Thoracic aorta (tissue), 2 donors: Measurements from ENCODE around the gene EMC6. TPM values are rescaled to one million over a fixed set of nuclear protein-coding genes. Genes with fewer than 3 reads are reported as not detected.
A peak's percentile ranks its signal among the peaks of the same experiment; 100 is the strongest.

Experiments used
- ATAC-seq: fragments of 150-250 bp; one replicate; pipeline ENCODE4 v1.8.0; 2017; ENCODE audit warnings: low read depth; ENCODE audit not compliant: insufficient number of reproducible peaks, low FRiP score
- DNase-seq: peaks from one replicate; pipeline ENCODE4 v3.0.0-alpha.2; 2020; ENCODE audit warnings: low spot score
- H3K27ac ChIP-seq, 2 donors: fragments of 200-600 bp; sonication (generic); 1 replicate in 1 of 2; 2 replicates in 1 of 2; pipeline ENCODE4 v1.5.1; 2016; ENCODE audit warnings: mild to moderate bottlenecking in 2 of 2, moderate library complexity in 2 of 2
- H3K27me3 ChIP-seq: fragments of 200-600 bp; sonication (generic); replicated peaks from 2 replicates; pipeline ENCODE4 v1.6.0; 2016; ENCODE audit warnings: mild to moderate bottlenecking; ENCODE audit not compliant: insufficient read depth
- H3K36me3 ChIP-seq: fragments of 200-600 bp; sonication (generic); one replicate; pipeline ENCODE4 v1.5.1; 2016
- H3K4me1 ChIP-seq, 2 donors: fragments of 200-600 bp; sonication (generic); 1 replicate in 1 of 2; 2 replicates in 1 of 2; pipeline versions ENCODE4 v1.5.1 to v1.6.0; 2016; ENCODE audit warnings: low read depth in 2 of 2, mild to moderate bottlenecking in 1 of 2; ENCODE audit not compliant: control insufficient read depth in 1 of 2
- H3K4me3 ChIP-seq: fragments of 200-600 bp; sonication (generic); 2 replicates; pipeline ENCODE4 v1.5.1; 2016; ENCODE audit warnings: mild to moderate bottlenecking
- H3K9me3 ChIP-seq: fragments of 200-600 bp; sonication (generic); 2 replicates; pipeline ENCODE4 v1.5.1; 2016
- CTCF ChIP-seq: fragments of 200-600 bp; sonication (generic); IDR thresholded peaks from one replicate; pipeline ENCODE4 v1.5.1; 2019; ENCODE audit warnings: antibody characterized with exemption
- total RNA-seq, 2 donors: library from RNA; depleted of rRNA; stranded (reverse); fragments of >200 nt; gene quantifications; one replicate each; pipeline versions ENCODE4 v1.1.0 to v1.2.3, GENCODE V29; 2016

EMC6 gene
- total RNA-seq, 2 donors from 2014 or later: 10.8 to 17.6 TPM

- peaks cover 6 to 16% of the 10 kb centered on the region in 2 donors for H3K4me1 ChIP-seq
- TF ChIP-seq CTCF: no peak
- ATAC-seq (no peak), DNase-seq (no peak)
- H3K27ac ChIP-seq: no peak overlapping the region
- peaks cover 3% of the 10 kb centered on the region for H3K9me3 ChIP-seq
- H3K27me3 ChIP-seq: peaks cover 12% of the 10 kb centered on the region
- H3K4me3 ChIP-seq: no peak overlapping the region
- no peaks in the 10 kb centered on the region for H3K36me3 ChIP-seq
Observed at GRCh38 chr17:3693829-3694231, 25.2 kb downstream of the EMC6 start.

GRCh38 chr17:3695129-3695722, 26.6 kb downstream of the EMC6 start:
- no peaks in the 10 kb centered on the region for H3K36me3 ChIP-seq
- no peak overlapping the region for H3K27ac ChIP-seq
- peaks cover 6 to 16% of the 10 kb centered on the region in 2 donors for H3K4me1 ChIP-seq
- ATAC-seq (no peak), DNase-seq (no peak)
- TF ChIP-seq CTCF: no peak
- peak overlapping the region; percentile 71 for H3K4me3 ChIP-seq
- H3K27me3 ChIP-seq: peaks cover 12% of the 10 kb centered on the region
- peaks cover 3% of the 10 kb centered on the region for H3K9me3 ChIP-seq

- no peak for TF ChIP-seq CTCF
- Histone ChIP-seq H3K36me3 (no peaks in the 10 kb centered on the region), H3K4me3 (peak within 1 kb of the TSS; percentile 71), H3K9me3 (peaks cover 3% of the 10 kb centered on the region), H3K27ac (no peak within 1 kb of the TSS), H3K27me3 (peaks cover 12% of the 10 kb centered on the region), H3K4me1 (peaks cover 6 to 16% of the 10 kb centered on the region in 2 donors)
- no peak for ATAC-seq
- no peak for DNase-seq
Observed at GRCh38 chr17:3695723-3696411, 27.3 kb downstream of the EMC6 start, which contains the start of gene P2RX5. P2RX5 (minus strand) TSS chr17:3696155; CDS start chr17:3696005, 150 bp downstream.

GRCh38 chr17:3697103-3697476, 28.5 kb downstream of the EMC6 start:
- DNase-seq: no peak
- Histone ChIP-seq H3K27ac (no peak overlapping the region), H3K27me3 (peaks cover 12% of the 10 kb centered on the region), H3K4me3 (no peak overlapping the region), H3K4me1 (peaks cover 6 to 16% of the 10 kb centered on the region in 2 donors), H3K36me3 (no peaks in the 10 kb centered on the region), H3K9me3 (peaks cover 3% of the 10 kb centered on the region)
- no peak for TF ChIP-seq CTCF
- ATAC-seq: no peak

GRCh38 chr17:3698139-3698538, 29.5 kb downstream of the EMC6 start:
- Histone ChIP-seq H3K27ac (no peak overlapping the region), H3K9me3 (peaks cover 3% of the 10 kb centered on the region), H3K27me3 (peaks cover 12% of the 10 kb centered on the region), H3K36me3 (no peaks in the 10 kb centered on the region), H3K4me1 (peaks cover 6 to 16% of the 10 kb centered on the region in 2 donors), H3K4me3 (no peak overlapping the region)
- TF ChIP-seq CTCF: no peak
- ATAC-seq: no peak
- no peak for DNase-seq
